HG02798 (cell line): ENCODE measurements around the gene PTGR1.

Experiments
- ATAC-seq: cut with Tn5 transposase; IDR thresholded peaks from one replicate; pipeline ENCODE4 v1.9.1; 2021; ENCODE audit warnings: mild to moderate bottlenecking; ENCODE audit not compliant: unreplicated experiment, poor library complexity

PTGR1 gene

GRCh38 chr9:111548623-111549022, 50.8 kb downstream of the PTGR1 start:
- no peak for ATAC-seq

GRCh38 chr9:111542497-111543254, 56.8 kb downstream of the PTGR1 start:
- no peak for ATAC-seq

GRCh38 chr9:111533099-111533790, 66.2 kb downstream of the PTGR1 start:
- no peak for ATAC-seq

- no peak for ATAC-seq
These were observed 67.7 kb downstream of the PTGR1 start for GRCh38 chr9:111531716-111532115.

- ATAC-seq = no peak
These were observed 69.7 kb downstream of the PTGR1 start for GRCh38 chr9:111529787-111530186.

GRCh38 chr9:111527347-111527746, 72.1 kb downstream of the PTGR1 start:
- no peak for ATAC-seq

GRCh38 chr9:111525056-111525977, 74.1 kb downstream of the PTGR1 start, which contains the start of gene ZNF483:
ZNF483 (plus strand) TSS chr9:111525179; CDS start chr9:111527396, 2,217 bp downstream.
- ATAC-seq = peak; percentile 67

GRCh38 chr9:111524731-111525055, 74.8 kb downstream of the PTGR1 start:
- no peak for ATAC-seq

GRCh38 chr9:111516061-111516465, 83.4 kb downstream of the PTGR1 start:
- peak; percentile 60 for ATAC-seq

GRCh38 chr9:111514967-111515366, 84.5 kb downstream of the PTGR1 start:
- no peak for ATAC-seq
